ENCODE results near the gene KLHL4.
"Not testable (repeated sequence)": the region's sequence is repeated elsewhere in the genome, so short reads cannot be mapped to it uniquely, and the experiment has no call there.

Gene KLHL4

GRCh38 chrX:87664381-87664780, 146.8 kb downstream of the KLHL4 start:
- DNase-seq (ENCODE audit: low read depth) = no peak

GRCh38 chrX:87679849-87680248, 162.2 kb downstream of the KLHL4 start:
- no peak for DNase-seq (ENCODE audit: low read depth)

- no peak for DNase-seq (ENCODE audit: low read depth)
Observed at GRCh38 chrX:87687703-87688102, 170.1 kb downstream of the KLHL4 start.

- DNase-seq (ENCODE audit: low read depth) = not testable (repeated sequence)
Observed at GRCh38 chrX:87688113-87688748, 170.6 kb downstream of the KLHL4 start.

GRCh38 chrX:87689218-87689617, 171.6 kb downstream of the KLHL4 start:
- DNase-seq (ENCODE audit: low read depth) = not testable (repeated sequence)

- no peak for DNase-seq (ENCODE audit: low read depth)
Observed at GRCh38 chrX:87693204-87693603, 175.6 kb downstream of the KLHL4 start.

- no peak for DNase-seq (ENCODE audit: low read depth)
Observed at GRCh38 chrX:87697409-87697808, 179.8 kb downstream of the KLHL4 start.

- no peak for DNase-seq (ENCODE audit: low read depth)
Observed at GRCh38 chrX:87702795-87703194, 185.2 kb downstream of the KLHL4 start.

GRCh38 chrX:87703469-87703868, 185.9 kb downstream of the KLHL4 start:
- not testable (repeated sequence) for DNase-seq (ENCODE audit: low read depth)

- no peak for DNase-seq (ENCODE audit: low read depth)
Observed at GRCh38 chrX:87706134-87706533, 188.5 kb downstream of the KLHL4 start.

GRCh38 chrX:87710580-87710979, 193.0 kb downstream of the KLHL4 start:
- no peak for DNase-seq (ENCODE audit: low read depth)
